ENCODE data around the gene ZSCAN18.

The ZSCAN18 gene

GRCh38 chr19:58044886-58045285 is 53.1 kb downstream of the ZSCAN18 start:
- no peak for DNase-seq (ENCODE audit: low read depth)

DNA sequence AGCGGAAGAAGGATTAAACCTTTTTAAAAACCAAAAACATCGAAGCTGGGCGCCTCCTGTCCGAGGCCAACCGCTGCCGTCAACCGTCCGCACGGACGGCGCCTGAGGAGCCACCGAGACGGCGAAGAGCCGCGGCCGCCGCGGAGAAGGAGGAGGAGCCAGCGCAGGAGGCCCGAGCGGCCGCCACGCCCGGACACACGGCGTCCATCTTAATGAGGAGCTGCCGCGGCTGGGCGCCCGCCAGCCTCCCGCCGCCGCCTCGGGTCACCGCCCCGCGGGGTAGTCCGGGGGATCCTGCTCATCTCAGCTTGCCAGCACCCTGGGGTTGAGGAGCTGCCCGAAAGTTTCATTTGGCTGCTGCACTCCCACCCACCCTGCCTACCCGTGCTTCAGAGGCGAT is 53.6 kb downstream of the ZSCAN18 start:
- no peak for DNase-seq (ENCODE audit: low read depth)

GRCh38 chr19:58042495-58043340 is 55.3 kb downstream of the ZSCAN18 start:
- DNase-seq (ENCODE audit: low read depth): no peak

DNA sequence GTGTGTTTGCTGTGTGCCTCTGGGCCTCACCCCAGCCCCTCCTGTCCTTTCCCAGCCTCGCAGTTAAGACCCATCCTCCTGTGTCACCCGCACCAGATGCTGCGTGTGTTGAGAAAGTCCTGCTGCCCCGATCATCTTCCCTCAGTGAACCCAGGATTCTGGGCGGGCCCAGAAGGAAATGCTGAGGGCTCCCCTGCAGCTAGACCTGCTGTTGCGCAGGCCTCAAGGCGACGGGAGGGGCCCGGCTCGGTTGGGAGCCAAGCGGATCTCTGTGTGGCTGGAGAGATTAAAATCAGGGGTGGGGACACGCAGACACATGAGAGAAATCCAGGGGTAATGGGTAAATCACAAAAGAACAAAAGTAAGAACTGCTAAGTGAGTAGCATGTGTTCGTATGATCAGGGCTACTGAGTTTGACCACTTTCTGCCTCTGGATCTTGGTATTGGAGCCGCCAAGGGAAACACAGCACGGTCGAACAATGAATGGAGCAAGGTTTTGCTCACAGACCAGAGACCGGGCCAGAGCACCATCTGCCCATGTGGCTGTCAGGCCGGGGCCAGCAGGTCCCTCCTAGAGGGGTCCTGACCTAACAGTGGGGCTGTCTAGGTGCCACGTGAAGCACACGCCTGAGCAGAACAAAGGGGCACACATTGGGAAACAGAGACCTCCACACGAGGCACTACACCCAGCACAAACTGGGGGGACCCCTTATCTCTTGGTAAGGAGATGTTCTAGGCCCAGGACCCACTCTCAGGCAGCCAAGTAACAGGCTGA is 57.1 kb downstream of the ZSCAN18 start:
- no peak for DNase-seq (ENCODE audit: low read depth)

DNA sequence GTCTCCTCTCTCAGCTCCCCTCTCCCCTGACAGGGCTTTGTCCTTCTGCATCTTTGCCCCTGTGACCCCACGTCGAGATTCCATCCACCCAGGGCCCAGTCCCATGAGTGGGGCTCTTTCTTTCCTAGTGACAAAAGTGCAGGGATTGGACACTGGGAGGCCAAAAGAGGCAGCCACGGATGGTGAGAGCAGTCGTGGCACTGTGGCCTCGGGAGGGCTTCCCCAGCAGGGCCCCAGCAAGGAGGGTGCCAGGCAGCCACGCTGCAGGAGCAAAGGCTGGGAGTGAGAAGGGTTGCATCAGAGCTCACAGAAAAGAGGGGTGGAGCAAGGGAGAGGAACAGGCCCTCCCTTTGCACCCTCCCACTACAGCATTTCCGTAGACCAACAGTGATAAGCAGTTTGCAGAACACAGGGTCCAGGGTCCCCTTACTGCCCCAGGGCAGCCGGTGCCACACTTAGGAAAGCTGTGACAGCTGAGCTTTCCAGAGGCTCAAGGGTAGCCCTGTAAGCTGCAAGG is 59.3 kb downstream of the ZSCAN18 start:
- no peak for DNase-seq (ENCODE audit: low read depth)

GRCh38 chr19:58037927-58038687 is 59.9 kb downstream of the ZSCAN18 start:
- no peak for DNase-seq (ENCODE audit: low read depth)

DNA sequence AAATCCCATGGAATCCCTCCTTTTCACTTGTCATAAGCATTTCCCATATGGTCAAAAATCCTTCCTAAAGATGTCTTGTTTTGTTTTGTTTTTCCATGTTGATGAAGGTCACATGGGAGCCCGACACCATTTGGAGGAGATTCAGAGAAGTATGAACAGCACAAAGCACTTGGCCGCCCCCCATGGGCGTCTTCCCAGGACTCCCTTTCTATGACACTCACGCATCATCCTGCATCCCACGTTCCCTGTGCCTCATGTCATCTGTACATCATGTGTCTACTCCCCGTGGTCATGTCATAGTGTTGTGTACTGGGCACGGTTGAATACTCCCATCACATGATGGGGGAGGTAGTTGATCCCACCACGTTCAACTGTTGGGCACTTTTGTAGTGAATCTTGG is 62.2 kb downstream of the ZSCAN18 start:
- no peak for DNase-seq (ENCODE audit: low read depth)

GRCh38 chr19:58034477-58034793 is 63.6 kb downstream of the ZSCAN18 start:
- DNase-seq (ENCODE audit: low read depth): no peak

Measured in amniotic epithelial cell (primary cell).